HL-60 (cell line): ENCODE results near the gene INHA.

ENCODE experiments used
- GABPA ChIP-seq: IDR thresholded peaks from 2 replicates; pipeline ENCODE4 v1.6.1; 2012; ENCODE audit warnings: low read depth
- POLR2AphosphoS5 ChIP-seq: IDR thresholded peaks from 2 replicates; pipeline ENCODE4 v1.6.1; 2012; ENCODE audit warnings: low read depth

GRCh38 chr2:219531639-219532377, 40.3 kb upstream of the INHA start:
- no peak for TF ChIP-seq POLR2AphosphoS5
- TF ChIP-seq GABPA = no peak
